ENCODE data around the gene SPATA12.

SPATA12 gene

GRCh38 chr3:57116501-57116900 is 56.0 kb downstream of the SPATA12 start:
- ATAC-seq (ENCODE audit: low read depth), result no peak
- no peak for DNase-seq (ENCODE audit: low spot score)
- H3K36me3 ChIP-seq (ENCODE audit: low read depth), result no peaks in the 10 kb centered on the region
- TF ChIP-seq CTCF (IDR thresholded peaks at IDR 0.05; ENCODE audit: poor library complexity, severe bottlenecking), result no peak
- H3K4me3 ChIP-seq (ENCODE audit: severe bottlenecking), result no peak overlapping the region
- H3K4me1 ChIP-seq (ENCODE audit: insufficient read depth, poor library complexity, severe bottlenecking), result no peaks in the 10 kb centered on the region
- no peaks in the 10 kb centered on the region for H3K9me3 ChIP-seq (ENCODE audit: severe bottlenecking)
- H3K27ac ChIP-seq (ENCODE audit: poor library complexity, severe bottlenecking), result no peak overlapping the region
- no peaks in the 10 kb centered on the region for H3K27me3 ChIP-seq (ENCODE audit: insufficient read depth, poor library complexity, severe bottlenecking)

- no peaks in the 10 kb centered on the region for H3K27me3 ChIP-seq (ENCODE audit: insufficient read depth, poor library complexity, severe bottlenecking)
- ATAC-seq (ENCODE audit: low read depth) (no peak), DNase-seq (ENCODE audit: low spot score) (no peak)
- H3K27ac ChIP-seq (ENCODE audit: poor library complexity, severe bottlenecking), result no peak overlapping the region
- no peaks in the 10 kb centered on the region for H3K4me1 ChIP-seq (ENCODE audit: insufficient read depth, poor library complexity, severe bottlenecking)
- no peaks in the 10 kb centered on the region for H3K9me3 ChIP-seq (ENCODE audit: severe bottlenecking)
- H3K4me3 ChIP-seq (ENCODE audit: severe bottlenecking), result no peak overlapping the region
- no peaks in the 10 kb centered on the region for H3K36me3 ChIP-seq (ENCODE audit: low read depth)
- TF ChIP-seq CTCF (IDR thresholded peaks at IDR 0.05; ENCODE audit: poor library complexity, severe bottlenecking), result no peak
Measured at GRCh38 chr3:57118254-57118653, 57.8 kb downstream of the SPATA12 start.

- H3K36me3 ChIP-seq (ENCODE audit: low read depth), result no peaks in the 10 kb centered on the region
- H3K4me1 ChIP-seq (ENCODE audit: insufficient read depth, poor library complexity, severe bottlenecking), result no peaks in the 10 kb centered on the region
- no peak overlapping the region for H3K4me3 ChIP-seq (ENCODE audit: severe bottlenecking)
- no peak overlapping the region for H3K27ac ChIP-seq (ENCODE audit: poor library complexity, severe bottlenecking)
- no peak for DNase-seq (ENCODE audit: low spot score)
- no peak for ATAC-seq (ENCODE audit: low read depth)
- no peaks in the 10 kb centered on the region for H3K9me3 ChIP-seq (ENCODE audit: severe bottlenecking)
- H3K27me3 ChIP-seq (ENCODE audit: insufficient read depth, poor library complexity, severe bottlenecking), result no peaks in the 10 kb centered on the region
- TF ChIP-seq CTCF (IDR thresholded peaks at IDR 0.05; ENCODE audit: poor library complexity, severe bottlenecking), result no peak
Measured at GRCh38 chr3:57120040-57120439, 59.6 kb downstream of the SPATA12 start.

- H3K27ac ChIP-seq (ENCODE audit: poor library complexity, severe bottlenecking), result no peak overlapping the region
- no peak for ATAC-seq (ENCODE audit: low read depth)
- no peak for DNase-seq (ENCODE audit: low spot score)
- H3K4me3 ChIP-seq (ENCODE audit: severe bottlenecking), result no peak overlapping the region
- no peak for TF ChIP-seq CTCF (IDR thresholded peaks at IDR 0.05; ENCODE audit: poor library complexity, severe bottlenecking)
- no peaks in the 10 kb centered on the region for H3K27me3 ChIP-seq (ENCODE audit: insufficient read depth, poor library complexity, severe bottlenecking)
- H3K9me3 ChIP-seq (ENCODE audit: severe bottlenecking), result no peaks in the 10 kb centered on the region
- no peaks in the 10 kb centered on the region for H3K36me3 ChIP-seq (ENCODE audit: low read depth)
- no peaks in the 10 kb centered on the region for H3K4me1 ChIP-seq (ENCODE audit: insufficient read depth, poor library complexity, severe bottlenecking)
Measured at GRCh38 chr3:57120451-57121174, 60.1 kb downstream of the SPATA12 start.

Data from RWPE2 (cell line).